HFF-Myc (cell line): Measurements from ENCODE around the gene FAS.

Source experiments
- DNase-seq: peaks from one replicate; pipeline ENCODE4 v3.0.0-alpha.2; 2011; ENCODE audit warnings: low read depth; ENCODE audit errors: extremely low read depth
- H3K4me3 ChIP-seq: replicated peaks from 2 replicates; pipeline ENCODE4 v1.5.1; 2011; ENCODE audit warnings: low read depth, mild to moderate bottlenecking, control low read depth, low read length
- CTCF ChIP-seq: IDR thresholded peaks from 2 replicates; pipeline ENCODE4 v1.5.1; 2012; ENCODE audit warnings: mild to moderate bottlenecking, low read depth, low read length, control low read depth; ENCODE audit errors: missing control alignments

Gene FAS

GRCh38 chr10:88996927-88997326 lies 6.3 kb downstream of the FAS start:
- no peak overlapping the region for H3K4me3 ChIP-seq
- TF ChIP-seq CTCF, result no peak
- DNase-seq, result no peak

GRCh38 chr10:88999625-89000024 lies 9.0 kb downstream of the FAS start:
- DNase-seq, result no peak
- H3K4me3 ChIP-seq, result no peak overlapping the region
- no peak for TF ChIP-seq CTCF

GRCh38 chr10:89001024-89001728 lies 10.6 kb downstream of the FAS start:
- no peak overlapping the region for H3K4me3 ChIP-seq
- no peak for DNase-seq
- TF ChIP-seq CTCF, result no peak

GRCh38 chr10:89001729-89002072 lies 11.1 kb downstream of the FAS start:
- H3K4me3 ChIP-seq, result no peak overlapping the region
- no peak for DNase-seq
- no peak for TF ChIP-seq CTCF

- no peak for TF ChIP-seq CTCF
- no peak for DNase-seq
- H3K4me3 ChIP-seq, result no peak overlapping the region
These were observed 11.8 kb downstream of the FAS start for GRCh38 chr10:89002226-89002978.

GRCh38 chr10:89003344-89003743 lies 12.7 kb downstream of the FAS start:
- H3K4me3 ChIP-seq, result no peak overlapping the region
- TF ChIP-seq CTCF, result no peak
- no peak for DNase-seq
